Fibroblast of gingiva (primary cell): ENCODE data around the gene CEACAM4.
"Not testable (repeated sequence)": the region's sequence is repeated elsewhere in the genome, so short reads cannot be mapped to it uniquely, and the experiment has no call there.

Experiments
- DNase-seq: peaks from one replicate; pipeline ENCODE4 v3.0.0-alpha.2; 2011; ENCODE audit warnings: low read depth

Gene CEACAM4

GRCh38 chr19:41584931-41585330 is 41.9 kb downstream of the CEACAM4 start:
- DNase-seq = no peak

GRCh38 chr19:41584260-41584810 is 42.5 kb downstream of the CEACAM4 start:
- DNase-seq = no peak

- not testable (repeated sequence) for DNase-seq
Measured at GRCh38 chr19:41582577-41583182, 44.2 kb downstream of the CEACAM4 start.

GRCh38 chr19:41581068-41581467 is 45.8 kb downstream of the CEACAM4 start:
- DNase-seq = not testable (repeated sequence)

- DNase-seq = no peak
Measured at GRCh38 chr19:41578886-41579285, 48.0 kb downstream of the CEACAM4 start.

- DNase-seq = no peak
Measured at GRCh38 chr19:41577833-41578232, 49.0 kb downstream of the CEACAM4 start.

GRCh38 chr19:41577144-41577830 is 49.6 kb downstream of the CEACAM4 start:
- DNase-seq = no peak

- no peak for DNase-seq
Measured at GRCh38 chr19:41575998-41576397, 50.9 kb downstream of the CEACAM4 start, which contains the start of gene CEACAM21. Gene CEACAM21, plus strand, starts transcription at chr19:41576166. Its CDS starts 109 bp downstream, at chr19:41576275.

GRCh38 chr19:41570639-41571112 is 56.2 kb downstream of the CEACAM4 start:
- DNase-seq = peak; percentile 53

- no peak for DNase-seq
Measured at GRCh38 chr19:41570179-41570578, 56.7 kb downstream of the CEACAM4 start.

GRCh38 chr19:41569481-41570150 is 57.3 kb downstream of the CEACAM4 start:
- DNase-seq = no peak
